Spleen (tissue), 7 donors: ENCODE measurements around the gene ARPP19.

ENCODE experiments used
- CTCF ChIP-seq, 11 experiments: fragments of 200-600 bp in 7 of 11; fragments of 450-650 bp in 4 of 11; sonication (generic) in 4 of 11; IDR thresholded peaks in 8 of 11; conservative IDR thresholded peaks in 3 of 11; 1 replicate in 7 of 11; 2 replicates in 4 of 11; pipeline versions ENCODE4 v1.4.0 to v1.8.0; 2016 to 2021; ENCODE audit warnings: antibody characterized with exemption in 11 of 11, inconsistent platforms in 4 of 11, mild to moderate bottlenecking in 1 of 11
- POLR2A ChIP-seq, 3 donors: fragments of 450-650 bp; IDR thresholded peaks; one replicate each; pipeline ENCODE4 v1.5.1; 2017; ENCODE audit warnings: antibody characterized with exemption in 3 of 3, mild to moderate bottlenecking in 1 of 3
- POLR2AphosphoS5 ChIP-seq, 3 donors: sonication (generic); formaldehyde crosslinking; IDR thresholded peaks; one replicate each; pipeline ENCODE4 v1.5.1; 2017; ENCODE audit warnings: antibody characterized with exemption in 3 of 3
- donor health status: DM: no; HTN: no; CAD: no; lungs with moderate emphysema.
- donor health status: DM: no; HTN: no; CAD: no.
- donor health status: DM: no; HTN: no; CAD: no.

GRCh38 chr15:52528564-52529340 lies 40.1 kb downstream of the ARPP19 start, which contains the start of gene MYO5A:
- peak in 1 of 3 donors; percentile 3 for TF ChIP-seq POLR2A (IDR thresholded peaks at IDR 0.05)
- peak in 5 of 11 experiments; percentile 10 to 38 (median 28) for TF ChIP-seq CTCF (IDR thresholded peaks at IDR 0.05 in 8 of 11, conservative IDR thresholded peaks at IDR 0.05 in 3 of 11)
- peak; percentile 65 to 84 (median 77) for TF ChIP-seq POLR2AphosphoS5 (IDR thresholded peaks at IDR 0.05)
